Fibroblast of gingiva (primary cell): Measurements from ENCODE around the gene NCOA7.
A peak's percentile ranks its signal among the peaks of the same experiment; 100 is the strongest.

ENCODE experiments used
- DNase-seq: peaks from one replicate; pipeline ENCODE4 v3.0.0-alpha.2; 2011; ENCODE audit warnings: low read depth

Gene NCOA7

DNA sequence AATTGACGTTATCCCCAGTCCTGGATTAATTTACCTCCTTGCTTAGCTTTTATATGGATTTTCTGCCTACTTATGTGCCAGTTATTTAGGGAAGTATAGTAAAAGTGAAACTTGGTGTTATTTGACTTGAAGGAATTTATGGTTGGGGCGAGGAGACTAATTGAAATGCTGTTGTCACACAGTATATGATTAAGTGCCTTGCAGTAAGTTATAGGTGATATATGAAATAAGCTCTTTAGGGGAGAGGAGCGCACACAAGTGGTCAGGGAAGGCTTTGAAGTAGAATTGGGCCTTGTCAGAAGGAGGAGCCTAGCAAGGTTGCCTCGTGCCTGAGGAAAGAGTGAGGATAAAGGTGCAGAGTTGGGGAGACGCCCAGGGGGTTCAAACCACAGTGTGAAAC is 20.5 kb downstream of the NCOA7 start:
- DNase-seq = no peak

DNA sequence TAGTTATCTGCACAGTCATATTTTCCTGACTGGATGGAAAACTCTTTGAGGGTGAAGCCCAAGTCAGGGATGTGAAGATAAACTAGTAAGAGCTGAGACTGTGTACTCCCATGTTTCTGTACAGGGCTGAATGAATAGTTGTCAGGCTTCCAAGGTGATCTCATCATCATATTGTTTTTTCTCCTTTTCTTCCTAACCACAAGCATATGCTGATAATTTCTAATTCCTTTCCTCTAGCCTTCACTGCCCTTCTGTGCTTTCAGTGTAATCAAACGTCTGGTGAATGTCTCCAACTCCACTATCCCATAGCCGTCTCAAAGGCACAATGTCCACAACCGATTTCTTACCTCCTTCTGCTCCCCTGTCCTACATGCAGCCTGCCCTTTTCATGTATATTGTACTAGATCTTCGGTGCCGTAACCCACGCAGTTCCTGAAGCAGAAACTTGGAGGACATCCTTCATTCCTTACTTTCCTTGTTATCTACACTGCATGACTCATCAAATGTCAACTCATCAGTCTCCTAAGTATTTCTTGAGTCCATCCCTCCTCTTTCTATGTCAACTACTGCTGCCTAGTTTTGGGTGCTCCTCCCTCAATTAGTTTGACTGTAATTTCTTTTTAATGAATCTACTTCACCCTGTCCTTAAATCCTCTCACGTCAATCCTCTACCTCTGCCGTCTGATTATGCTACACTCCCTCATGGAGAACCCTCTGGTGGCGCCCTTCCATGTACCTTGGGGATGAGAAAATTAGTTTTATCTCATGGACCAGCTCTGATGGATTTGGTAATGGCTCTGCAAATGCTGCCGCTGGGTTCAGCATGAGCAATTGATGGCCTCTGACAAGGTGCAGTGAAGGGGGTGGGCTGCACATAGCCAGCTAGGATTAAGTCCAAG is 21.9 kb downstream of the NCOA7 start:
- DNase-seq = peak; percentile 88

DNA sequence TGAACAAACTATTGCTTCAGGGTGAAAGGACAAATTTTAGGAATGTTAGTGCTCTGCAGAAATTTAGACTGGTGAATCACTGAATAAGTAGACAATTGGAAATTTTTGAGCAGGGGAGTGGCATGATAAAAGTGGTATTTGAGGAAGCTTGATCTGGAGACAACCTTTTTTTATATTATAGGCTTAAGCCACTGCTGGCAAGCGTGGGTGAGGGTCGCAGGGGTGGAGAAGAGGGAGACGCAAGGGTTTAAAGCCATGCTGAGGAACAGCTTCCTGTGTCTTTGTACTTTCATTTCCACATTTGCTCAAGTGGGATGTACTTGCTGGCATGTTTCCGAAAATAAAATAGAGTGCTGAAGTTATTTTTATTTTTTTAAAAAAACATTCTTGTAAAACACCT is 23.7 kb downstream of the NCOA7 start:
- DNase-seq = no peak

DNA sequence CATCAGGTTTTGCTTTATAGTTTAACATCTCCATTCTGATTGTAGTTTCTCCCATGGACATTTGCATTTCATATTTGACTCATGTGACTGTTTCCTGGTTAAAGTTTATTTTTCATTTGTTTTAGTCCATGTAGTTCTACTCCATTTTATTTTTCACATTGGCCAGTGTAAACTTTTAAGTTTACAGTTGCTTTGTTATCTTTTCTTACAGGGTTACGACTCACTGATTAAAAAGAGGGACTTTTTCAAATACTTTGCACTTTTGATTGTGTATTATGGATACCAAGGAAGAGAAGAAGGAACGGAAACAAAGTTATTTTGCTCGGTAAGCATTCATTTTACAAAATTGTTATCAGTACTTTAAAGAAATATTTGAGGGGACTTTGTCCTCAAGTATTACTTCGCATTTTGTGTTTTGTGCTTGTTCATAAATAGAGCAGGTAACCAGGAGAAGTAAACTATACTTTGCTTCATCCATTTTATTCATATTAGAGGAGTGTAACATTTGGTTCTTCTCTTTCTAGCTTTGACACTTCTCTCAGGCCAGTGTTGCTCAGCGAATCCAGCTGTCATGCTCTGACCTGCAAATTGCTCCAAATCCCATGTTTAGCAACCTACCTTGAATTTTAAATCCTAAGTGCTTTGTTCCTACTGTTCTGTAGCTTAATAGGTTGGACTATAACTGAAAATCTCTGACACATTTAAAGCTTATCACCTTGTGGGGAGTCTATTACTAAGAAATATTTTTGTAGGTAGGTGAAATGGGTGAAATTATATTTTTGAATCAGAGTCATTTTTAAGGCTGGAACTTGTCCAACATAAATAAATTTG is 24.5 kb downstream of the NCOA7 start:
- no peak for DNase-seq

DNA sequence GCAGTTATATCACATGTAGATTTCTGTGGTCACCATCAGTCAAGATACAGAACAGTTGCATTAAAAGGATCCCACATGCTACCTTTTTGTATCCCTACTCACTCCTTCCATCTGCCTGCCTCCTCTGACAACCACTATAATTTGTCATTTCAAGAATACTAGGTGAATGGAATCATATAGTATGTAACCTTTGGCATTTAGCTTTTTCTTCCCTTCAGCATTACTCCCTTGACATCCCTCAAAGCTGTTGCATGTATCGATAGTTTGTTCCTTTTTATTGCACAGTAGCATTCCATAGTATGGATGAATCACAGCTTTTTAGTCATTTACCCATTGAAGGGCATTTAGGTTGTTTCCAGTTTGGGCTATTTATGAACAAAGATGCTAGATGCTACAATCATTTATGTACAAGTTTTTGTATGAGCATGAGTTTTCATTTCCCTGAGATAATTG is 26.1 kb downstream of the NCOA7 start:
- DNase-seq = no peak

DNA sequence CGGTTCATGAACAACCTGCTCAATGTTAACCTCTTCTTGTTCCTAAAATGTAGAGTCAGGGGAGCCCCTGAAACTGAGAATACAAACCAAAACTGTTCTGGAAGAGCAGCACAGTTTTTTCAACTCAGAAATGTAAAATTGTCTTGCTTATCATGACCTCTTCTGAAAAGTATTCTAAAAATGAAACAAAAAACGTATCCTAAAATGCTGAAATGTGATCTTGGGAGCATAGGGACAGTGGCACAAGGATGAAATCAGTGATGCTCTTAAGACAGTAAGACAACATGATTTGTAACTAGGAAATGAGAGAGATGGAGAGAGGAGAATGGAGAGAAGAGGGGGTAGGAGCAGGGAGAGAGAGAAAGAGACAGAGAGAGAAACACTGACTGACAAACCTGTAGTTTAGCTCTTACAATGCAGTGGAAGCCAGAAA is 27.5 kb downstream of the NCOA7 start:
- DNase-seq = peak; percentile 24

DNA sequence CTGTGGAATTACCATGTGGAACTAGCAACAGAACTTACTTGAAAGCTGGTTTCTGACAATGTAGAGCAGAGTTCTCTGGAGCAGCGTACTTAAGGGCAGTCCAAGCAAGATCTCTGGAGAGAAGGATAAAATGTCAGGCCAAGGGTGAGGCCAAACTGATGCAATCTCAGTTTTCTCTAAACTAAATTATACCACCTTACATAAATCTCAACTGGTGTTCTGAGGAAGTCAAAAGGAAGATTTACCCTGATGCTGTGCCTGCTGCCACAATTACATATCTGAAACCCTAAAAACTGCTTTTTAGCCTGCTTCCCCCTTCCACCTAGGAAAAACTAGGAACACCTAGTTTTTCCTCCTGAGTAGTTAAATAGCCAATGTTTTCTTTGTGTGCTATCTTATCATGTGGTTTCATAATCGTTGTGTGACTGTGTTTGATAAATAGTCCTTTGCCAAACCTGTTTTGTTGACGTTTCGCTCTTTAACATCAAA is 28.1 kb downstream of the NCOA7 start:
- DNase-seq = peak; percentile 77

DNA sequence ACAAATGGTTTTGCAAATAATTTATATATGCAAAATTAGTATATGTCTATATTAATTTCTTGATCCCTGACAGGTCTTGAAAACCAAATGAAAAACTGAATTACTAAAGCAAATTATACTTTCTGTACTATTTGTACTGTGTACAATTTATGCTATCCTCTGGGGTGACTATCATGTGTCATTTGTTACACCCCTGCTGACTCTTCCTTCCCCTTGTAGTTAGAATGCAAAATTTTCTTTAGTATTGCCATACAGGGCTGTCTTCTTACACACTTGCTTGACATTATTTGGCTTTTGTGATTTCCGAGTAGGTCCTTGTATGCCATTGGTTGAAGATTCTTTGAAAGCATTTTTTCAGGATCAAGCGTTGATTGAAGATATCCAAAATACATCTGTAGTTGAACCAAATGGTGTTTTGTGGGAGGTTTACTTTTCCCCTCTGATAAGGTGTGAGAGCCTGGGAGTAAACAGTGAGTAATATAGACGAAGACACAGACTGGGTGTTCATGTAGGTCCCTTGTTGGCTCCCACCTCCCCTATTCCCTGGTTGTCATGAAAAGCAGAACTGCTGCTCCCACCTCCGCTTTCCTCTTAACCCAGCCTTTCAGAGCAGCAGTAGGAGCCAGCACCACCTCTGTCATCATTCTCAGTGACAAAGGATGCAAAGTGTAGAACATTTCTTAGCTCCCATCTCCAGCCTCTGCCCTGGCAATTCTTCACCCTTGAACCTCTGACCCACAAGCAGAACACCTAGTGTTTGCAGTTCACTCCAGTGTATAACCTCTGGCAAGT is 29.0 kb downstream of the NCOA7 start:
- no peak for DNase-seq

DNA sequence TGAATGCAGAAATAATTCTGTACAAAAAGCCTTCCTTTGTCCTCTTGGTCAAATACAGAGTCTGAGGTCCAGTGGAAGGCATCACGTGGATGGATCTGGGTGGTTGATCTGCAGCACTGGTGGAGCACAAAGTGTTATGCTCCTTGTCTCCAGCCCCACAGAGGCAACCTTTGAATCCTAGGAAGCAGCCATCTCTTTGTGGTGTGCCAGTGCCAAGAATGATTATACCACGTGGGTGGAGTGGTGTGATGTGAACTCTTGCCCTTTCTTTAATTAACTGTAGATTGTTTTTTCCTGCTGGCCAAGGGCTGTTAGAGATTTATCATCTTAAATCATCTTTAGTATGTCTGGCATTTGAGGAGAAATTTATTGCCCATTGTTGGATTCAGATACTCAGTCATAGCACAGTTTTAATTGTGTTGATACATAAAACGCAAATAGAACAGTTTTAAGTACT is 31.1 kb downstream of the NCOA7 start:
- no peak for DNase-seq

DNA sequence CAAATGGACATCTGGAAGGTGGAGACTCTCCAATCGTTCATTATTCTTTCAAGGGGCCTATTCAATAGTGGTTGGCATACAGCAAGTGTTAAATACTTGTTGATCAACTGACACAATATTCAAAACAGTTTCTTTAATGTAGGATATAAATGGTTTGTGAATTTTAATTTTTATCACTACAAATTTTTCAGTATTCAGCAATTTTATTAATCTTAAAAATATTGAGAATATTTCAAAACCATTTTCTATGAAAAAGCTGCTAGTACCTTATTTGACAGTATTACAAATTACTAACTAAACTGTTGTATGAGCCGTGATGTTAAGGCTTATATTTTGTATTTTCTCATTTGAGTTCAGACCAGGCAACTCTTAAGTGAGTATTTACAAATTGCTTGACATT is 32.4 kb downstream of the NCOA7 start:
- no peak for DNase-seq

DNA sequence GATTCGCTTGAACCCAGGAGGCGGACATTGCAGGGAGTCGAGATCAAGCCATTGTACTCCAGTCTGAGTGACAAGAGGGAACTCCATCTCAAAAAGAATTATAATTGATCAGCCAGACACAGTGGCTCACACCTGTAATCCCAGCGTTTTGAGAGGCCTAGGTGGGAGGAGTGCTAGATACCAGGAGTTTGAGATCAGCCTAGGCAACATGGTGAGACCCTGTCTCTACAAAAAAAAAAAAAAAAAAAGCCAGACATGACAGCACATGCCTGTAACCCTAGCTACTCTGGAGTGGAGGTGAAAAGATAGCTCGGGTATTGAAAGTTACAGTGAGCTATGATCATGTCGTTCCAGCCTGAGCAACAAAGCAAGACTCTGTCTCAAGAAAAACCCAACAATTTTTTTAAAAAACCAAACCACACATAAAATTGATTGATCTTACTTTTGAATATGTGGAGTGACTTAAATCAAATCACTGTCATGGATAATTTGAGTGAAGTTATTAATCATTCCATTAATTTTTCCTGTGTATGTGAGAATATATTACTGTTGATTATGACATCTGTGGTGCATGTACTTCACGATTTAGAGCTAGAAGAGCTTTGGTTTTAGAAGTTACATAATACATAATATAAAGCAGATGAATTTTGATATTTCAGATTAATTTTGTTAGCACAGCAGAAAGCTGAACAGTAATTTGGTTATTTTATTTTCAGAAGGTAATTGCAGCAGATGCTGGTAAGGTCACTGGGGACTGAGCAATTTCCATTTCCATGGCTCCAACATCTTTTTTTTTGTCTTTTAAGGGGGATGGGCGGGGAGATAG is 34.4 kb downstream of the NCOA7 start:
- no peak for DNase-seq

DNA sequence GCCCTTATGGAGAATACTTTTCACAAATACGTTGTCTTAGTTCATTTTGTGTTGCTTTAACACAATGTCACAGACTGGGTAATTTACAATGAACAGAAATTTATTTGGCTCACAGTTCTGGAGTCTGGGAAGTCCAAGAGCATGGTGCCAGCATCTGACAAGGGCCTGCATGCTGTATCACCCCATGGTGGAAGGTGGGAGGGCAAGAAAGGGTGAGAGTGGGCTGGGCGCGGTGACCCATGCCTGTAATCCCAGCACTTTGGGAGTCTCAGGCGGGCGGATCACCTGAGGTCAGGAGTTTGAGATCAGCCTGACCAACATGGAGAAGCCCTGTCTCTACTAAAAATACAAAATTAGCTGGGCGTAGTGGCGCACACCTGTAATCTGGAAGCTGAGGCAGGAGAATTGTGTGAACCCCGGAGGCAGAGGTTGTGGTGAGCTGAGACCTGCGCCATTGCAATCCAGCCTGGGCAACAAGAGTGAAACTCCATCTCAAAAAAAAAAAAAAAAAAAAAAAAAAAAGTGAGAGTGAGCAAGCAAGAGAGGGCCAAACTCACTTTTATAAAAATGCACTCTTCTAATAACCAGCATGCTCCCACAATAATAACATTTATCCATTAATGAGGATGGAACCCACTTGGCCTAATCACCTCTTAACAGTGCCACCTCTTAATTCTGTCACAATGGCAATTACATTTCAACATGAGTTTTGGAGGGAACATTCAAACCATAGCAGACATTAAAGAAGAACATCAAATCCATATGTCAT is 36.1 kb downstream of the NCOA7 start:
- no peak for DNase-seq

DNA sequence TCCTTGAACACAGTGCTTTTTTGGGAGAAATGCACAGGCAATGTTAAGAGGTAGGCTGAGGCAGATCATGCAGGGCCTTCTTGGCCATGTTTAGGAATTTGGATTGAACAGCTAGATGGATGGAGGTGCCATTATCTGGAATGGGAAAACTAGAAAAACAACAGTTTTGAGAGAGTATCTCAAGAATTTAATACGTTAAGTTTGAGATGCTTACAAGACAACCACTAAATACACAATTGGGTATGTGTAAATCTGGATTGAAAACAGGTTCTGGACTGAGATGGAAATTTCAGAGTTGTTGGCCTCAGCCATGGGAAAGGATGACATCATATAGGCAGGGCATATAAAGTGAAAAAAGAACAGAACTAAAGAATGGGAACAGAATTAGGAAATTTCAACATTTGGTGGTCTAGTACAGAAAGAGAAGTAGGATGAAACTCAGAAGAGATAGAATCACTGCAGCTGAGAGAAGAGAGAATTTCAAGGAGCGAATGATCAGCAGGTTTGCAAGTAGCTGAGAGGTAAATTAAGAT is 37.1 kb downstream of the NCOA7 start:
- peak; percentile 24 for DNase-seq

DNA sequence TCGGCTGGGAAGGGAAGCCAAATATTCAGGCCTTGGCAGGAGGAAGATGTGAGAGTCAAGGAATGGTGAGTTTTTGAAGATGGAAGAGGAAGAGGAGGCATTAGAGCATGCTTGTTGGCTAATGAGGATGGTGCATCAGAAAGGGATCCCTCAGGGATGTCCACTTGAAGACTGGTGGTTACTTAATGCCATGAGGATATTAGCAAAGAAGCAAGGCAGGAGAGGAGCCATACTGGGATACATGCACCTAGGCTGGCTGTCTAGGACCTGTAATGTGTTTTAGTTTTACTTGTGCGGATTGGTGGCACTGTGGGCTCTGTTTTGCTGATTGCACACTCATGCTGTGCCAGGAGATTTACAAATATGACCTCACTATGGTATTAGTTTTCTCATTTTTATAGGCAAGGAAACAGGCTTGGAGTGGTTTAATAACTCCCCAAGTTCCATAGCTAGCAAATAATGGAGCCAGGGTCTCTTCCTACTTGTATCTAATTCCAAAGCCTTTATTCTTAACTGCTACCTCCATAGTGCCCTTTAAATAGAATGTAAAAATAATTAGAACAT is 37.8 kb downstream of the NCOA7 start:
- DNase-seq = no peak

DNA sequence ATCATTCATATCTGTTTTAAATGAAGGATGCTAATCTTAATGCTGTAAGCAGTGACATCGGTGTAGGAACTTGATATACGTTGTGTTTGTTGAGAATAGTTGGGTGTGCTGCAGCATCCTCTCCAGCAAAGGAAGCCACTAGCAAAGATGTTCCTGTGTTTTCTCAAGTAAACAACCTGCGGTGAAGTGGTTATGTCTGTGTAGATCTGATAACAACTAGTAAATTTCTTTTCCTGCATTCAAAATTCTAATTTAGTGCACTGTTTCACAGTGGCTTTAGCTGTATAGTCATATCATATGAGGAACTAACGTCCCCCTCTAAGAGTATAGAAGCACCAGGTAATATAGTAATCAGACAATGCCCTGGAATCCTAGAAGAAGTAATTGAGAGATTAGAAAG is 38.7 kb downstream of the NCOA7 start:
- DNase-seq = no peak

DNA sequence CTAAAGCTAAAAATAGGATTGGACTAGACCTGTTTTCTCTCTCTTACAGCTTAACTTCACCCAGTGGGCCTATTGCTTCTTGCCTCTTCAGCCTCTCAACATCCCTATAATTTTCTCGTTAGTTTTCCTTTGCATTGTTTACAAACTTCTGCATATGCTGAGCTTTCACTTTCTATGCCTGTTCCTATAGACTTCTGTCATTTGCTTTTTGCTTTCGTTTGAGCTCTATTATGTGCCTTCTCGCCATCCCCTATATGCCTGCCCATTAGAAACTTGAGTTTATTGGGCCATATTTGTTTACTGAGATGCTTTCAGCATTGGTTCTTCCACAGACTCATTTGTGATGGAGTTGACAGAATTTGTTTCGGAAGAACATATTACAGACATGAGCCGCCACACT is 40.9 kb downstream of the NCOA7 start:
- DNase-seq = no peak

DNA sequence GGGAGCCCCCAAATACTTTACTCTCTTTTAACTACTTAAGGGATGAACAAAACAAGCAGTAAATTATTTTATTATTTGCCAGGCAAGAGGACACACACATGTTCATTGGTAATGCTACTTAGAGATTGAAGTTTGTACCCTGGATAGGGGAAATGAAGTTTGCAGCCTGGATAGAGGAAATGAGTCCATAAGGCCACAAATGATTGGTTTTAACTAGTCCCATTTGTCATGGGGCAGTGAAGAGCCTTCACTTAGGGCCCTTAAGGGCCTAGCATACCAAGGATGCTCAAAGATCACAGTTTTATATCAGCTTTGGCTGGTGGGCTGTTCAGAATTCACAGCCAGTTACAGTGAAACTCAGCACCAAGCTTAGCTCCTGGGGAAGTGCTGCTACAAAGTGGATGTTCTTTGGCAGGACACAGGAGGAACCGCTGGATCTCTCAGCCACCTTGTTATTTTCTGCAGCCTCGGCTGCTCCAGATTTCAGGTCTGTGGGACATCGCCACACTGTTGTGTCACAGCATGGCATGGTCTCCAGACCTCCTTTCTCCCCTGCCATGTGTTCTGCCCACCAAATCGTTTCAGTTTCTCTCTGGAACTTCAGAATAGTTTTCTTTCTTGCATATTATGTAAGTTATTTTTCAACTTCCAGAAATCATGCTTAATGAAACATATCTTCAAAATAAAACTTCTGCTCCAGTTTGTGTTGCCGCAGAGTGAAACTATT is 41.8 kb downstream of the NCOA7 start:
- DNase-seq = no peak

DNA sequence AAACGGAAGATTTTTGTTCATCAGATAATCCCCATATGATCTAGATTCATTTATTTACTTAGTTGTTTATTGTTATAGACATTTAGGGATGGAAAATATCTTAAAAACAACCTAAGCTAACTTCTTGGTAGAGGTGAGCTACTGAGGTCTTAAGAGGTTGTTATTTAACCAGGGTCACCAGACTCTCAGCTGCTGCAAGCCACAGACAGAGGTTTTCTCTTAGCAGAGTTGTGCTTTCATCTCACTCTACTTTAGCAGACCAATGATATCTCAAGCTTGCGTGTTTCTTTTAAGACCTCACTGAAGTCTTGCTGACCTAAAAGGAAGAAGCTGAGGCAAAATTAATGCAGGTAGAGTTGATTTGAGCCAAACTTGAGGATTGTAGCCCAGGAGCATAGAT is 43.6 kb downstream of the NCOA7 start:
- no peak for DNase-seq

DNA sequence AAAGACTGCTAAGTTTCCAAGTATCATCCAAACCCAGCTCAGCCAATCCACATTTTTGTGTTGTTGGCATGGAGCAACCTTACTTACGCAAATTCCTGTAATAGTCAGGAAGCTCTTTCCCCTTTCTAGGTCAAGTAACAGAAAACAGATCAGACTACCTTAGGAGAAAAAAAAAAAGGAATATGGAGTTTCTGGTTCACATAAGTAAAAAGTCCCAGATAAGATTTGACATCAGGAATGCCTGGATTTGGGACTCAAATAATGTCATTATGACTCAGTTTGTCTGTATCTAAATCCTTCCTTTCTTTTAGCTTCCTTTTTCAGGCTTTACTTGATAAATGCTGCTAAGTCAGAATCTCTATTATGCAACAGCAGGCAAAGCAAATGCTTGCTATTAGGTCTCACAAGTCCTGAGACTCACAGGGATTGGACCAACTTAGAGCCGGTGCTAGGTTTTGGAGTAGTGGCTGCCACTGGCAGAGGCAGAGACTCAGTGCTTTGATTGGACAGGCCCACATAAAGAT is 44.5 kb downstream of the NCOA7 start:
- peak; percentile 67 for DNase-seq
